ENCODE data around the gene NEDD1. TPM values are rescaled to one million over a fixed set of nuclear protein-coding genes. Genes with fewer than 3 reads are reported as not detected.

NEDD1 gene
- total RNA-seq, 1 experiment from 2014 or later: 30.3 TPM

DNA sequence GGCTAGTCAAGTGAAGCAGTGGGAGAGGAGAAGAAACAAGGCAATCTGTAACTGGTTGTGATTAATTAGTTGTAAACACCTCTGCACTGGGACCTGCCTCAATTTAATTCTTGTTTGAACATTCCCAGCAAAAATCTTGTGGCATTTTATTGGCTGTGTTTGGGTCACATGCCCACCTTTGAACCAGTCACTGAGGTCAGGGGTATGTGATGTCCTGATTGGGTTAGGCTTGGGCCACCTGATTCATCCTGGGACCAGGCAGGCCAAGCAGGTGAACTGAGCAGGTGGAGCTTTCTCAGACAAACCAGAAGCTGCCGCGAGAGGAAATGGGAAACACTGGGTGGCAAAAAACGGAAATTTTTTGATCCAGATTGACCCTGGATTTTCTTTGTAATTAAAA lies 72.5 kb downstream of the NEDD1 start:
- Histone ChIP-seq H3K27ac (ENCODE audit: low read length) (no peak overlapping the region), H3K9me3 (ENCODE audit: control insufficient read depth, insufficient read depth, low read depth, low read length) (no peaks in the 10 kb centered on the region), H3K36me3 (ENCODE audit: control insufficient read depth, insufficient read depth, low read length) (no peaks in the 10 kb centered on the region), H3K4me3 (ENCODE audit: low read depth in 2 of 2, low read length in 2 of 2) (no peak overlapping the region), H3K4me1 (ENCODE audit: control insufficient read depth, insufficient read depth, low read length) (no peaks in the 10 kb centered on the region), H3K27me3 (ENCODE audit: control insufficient read depth, insufficient read depth, low read length) (no peaks in the 10 kb centered on the region)
- in situ Hi-C loops (cut with HindIII; ENCODE audit: low pct_unique_long_range_greater_than_20kb, low sequenced_read_pairs): no loop called here
- TF ChIP-seq SIN3A (IDR thresholded peaks at IDR 0.05; ENCODE audit: borderline replicate concordance, insufficient read depth, low read depth, low read length): no peak
- intact Hi-C loops (cut with micrococcal nuclease; ENCODE audit: unreplicated experiment): no loop called here
- no TSS peak for BruUV-seq (replicated peaks)
- no peak for DNase-seq (ENCODE audit: low read depth, low spot score)
- no peak for ATAC-seq
- ChIA-PET POLR2A (interaction anchor here (0.6 kb wide), 1 partner anchor 404 kb away, joined by 3 read pairs; no protein-coding TSS in a partner anchor), CTCF (no interaction called here)

DNA sequence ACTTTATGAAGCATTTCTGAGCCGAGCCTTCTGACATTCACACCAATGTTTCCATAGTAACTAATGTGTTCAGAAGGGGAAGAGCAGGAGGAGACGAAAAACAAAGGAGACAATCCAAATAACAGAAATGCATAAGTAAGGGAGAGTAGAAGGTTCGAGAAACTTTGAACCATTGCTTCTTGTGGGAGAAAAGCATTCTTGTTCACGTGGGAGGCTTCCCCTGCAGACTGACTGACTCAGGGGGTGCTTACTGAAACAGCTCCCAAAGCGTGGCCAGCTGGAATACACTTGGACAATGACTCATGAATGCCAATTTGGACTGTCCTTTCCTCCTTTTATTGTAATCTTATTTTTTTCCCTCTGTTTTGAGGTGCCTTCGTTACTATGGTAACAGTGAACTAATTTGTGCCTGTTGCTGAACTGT lies 73.9 kb downstream of the NEDD1 start:
- POLR2A ChIA-PET: interaction anchor here (0.7 kb wide), 1 partner anchor 1431 kb away, joined by 3 read pairs; no protein-coding TSS in a partner anchor
- H3K27me3 ChIP-seq (ENCODE audit: control insufficient read depth, insufficient read depth, low read length): peaks cover under 1% of the 10 kb centered on the region
- DNase-seq (ENCODE audit: low read depth, low spot score) (no peak), ATAC-seq (no peak)
- TF ChIP-seq, protein P1, sequence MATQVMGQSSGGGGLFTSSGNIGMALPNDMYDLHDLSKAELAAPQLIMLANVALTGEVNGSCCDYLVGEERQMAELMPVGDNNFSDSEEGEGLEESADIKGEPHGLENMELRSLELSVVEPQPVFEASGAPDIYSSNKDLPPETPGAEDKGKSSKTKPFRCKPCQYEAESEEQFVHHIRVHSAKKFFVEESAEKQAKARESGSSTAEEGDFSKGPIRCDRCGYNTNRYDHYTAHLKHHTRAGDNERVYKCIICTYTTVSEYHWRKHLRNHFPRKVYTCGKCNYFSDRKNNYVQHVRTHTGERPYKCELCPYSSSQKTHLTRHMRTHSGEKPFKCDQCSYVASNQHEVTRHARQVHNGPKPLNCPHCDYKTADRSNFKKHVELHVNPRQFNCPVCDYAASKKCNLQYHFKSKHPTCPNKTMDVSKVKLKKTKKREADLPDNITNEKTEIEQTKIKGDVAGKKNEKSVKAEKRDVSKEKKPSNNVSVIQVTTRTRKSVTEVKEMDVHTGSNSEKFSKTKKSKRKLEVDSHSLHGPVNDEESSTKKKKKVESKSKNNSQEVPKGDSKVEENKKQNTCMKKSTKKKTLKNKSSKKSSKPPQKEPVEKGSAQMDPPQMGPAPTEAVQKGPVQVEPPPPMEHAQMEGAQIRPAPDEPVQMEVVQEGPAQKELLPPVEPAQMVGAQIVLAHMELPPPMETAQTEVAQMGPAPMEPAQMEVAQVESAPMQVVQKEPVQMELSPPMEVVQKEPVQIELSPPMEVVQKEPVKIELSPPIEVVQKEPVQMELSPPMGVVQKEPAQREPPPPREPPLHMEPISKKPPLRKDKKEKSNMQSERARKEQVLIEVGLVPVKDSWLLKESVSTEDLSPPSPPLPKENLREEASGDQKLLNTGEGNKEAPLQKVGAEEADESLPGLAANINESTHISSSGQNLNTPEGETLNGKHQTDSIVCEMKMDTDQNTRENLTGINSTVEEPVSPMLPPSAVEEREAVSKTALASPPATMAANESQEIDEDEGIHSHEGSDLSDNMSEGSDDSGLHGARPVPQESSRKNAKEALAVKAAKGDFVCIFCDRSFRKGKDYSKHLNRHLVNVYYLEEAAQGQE (IDR thresholded peaks at IDR 0.05; ENCODE audit: insufficient read depth in 1 of 2, low read depth in 2 of 2, low read length in 1 of 2): no peak
- TF ChIP-seq, protein P2, sequence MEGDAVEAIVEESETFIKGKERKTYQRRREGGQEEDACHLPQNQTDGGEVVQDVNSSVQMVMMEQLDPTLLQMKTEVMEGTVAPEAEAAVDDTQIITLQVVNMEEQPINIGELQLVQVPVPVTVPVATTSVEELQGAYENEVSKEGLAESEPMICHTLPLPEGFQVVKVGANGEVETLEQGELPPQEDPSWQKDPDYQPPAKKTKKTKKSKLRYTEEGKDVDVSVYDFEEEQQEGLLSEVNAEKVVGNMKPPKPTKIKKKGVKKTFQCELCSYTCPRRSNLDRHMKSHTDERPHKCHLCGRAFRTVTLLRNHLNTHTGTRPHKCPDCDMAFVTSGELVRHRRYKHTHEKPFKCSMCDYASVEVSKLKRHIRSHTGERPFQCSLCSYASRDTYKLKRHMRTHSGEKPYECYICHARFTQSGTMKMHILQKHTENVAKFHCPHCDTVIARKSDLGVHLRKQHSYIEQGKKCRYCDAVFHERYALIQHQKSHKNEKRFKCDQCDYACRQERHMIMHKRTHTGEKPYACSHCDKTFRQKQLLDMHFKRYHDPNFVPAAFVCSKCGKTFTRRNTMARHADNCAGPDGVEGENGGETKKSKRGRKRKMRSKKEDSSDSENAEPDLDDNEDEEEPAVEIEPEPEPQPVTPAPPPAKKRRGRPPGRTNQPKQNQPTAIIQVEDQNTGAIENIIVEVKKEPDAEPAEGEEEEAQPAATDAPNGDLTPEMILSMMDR (IDR thresholded peaks at IDR 0.05): no peak
- no peak for TF ChIP-seq TCF7L2 (IDR thresholded peaks at IDR 0.05; ENCODE audit: low read depth, low read length)
- TF ChIP-seq SIN3A (IDR thresholded peaks at IDR 0.05; ENCODE audit: borderline replicate concordance, insufficient read depth, low read depth, low read length): no peak
- TF ChIP-seq POLR2AphosphoS5 (IDR thresholded peaks at IDR 0.05; ENCODE audit: low read depth, low read length): no peak
- no peaks in the 10 kb centered on the region for H3K36me3 ChIP-seq (ENCODE audit: control insufficient read depth, insufficient read depth, low read length)
- intact Hi-C loops (cut with micrococcal nuclease; ENCODE audit: unreplicated experiment): no loop called here
- BruUV-seq (replicated peaks): no TSS peak
- H3K27ac ChIP-seq (ENCODE audit: low read length): no peak overlapping the region
- no peak overlapping the region for H3K4me3 ChIP-seq (ENCODE audit: low read depth in 2 of 2, low read length in 2 of 2)
- peaks cover 3% of the 10 kb centered on the region; the same call in 1 of the 2 replicates for H3K4me1 ChIP-seq (ENCODE audit: control insufficient read depth, insufficient read depth, low read length)
- H3K9me3 ChIP-seq (ENCODE audit: control insufficient read depth, insufficient read depth, low read depth, low read length): no peaks in the 10 kb centered on the region
- CTCF ChIA-PET: no interaction called here
- in situ Hi-C loops (cut with HindIII; ENCODE audit: low pct_unique_long_range_greater_than_20kb, low sequenced_read_pairs): no loop called here

DNA sequence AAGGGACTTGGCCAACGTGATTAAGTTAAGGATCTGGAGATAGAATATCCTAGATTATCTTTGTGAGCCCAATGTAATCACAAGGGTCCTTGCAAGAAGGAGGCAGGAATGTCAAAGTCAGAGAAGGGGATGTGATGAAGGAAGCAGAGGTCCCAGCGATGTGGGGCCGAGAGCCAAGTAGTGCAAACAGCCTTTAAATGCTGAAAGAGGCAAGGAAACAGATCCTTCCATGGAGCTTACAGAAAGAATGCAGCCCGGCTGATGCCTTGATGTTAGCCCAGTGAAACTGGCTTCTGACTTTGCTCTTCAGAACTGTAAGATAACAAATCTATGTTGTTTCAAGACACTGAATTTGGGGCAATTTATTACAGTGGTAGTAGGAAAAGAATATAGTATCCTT lies 74.9 kb downstream of the NEDD1 start:
- Histone ChIP-seq H3K4me3 (ENCODE audit: low read depth in 2 of 2, low read length in 2 of 2) (no peak overlapping the region), H3K36me3 (ENCODE audit: control insufficient read depth, insufficient read depth, low read length) (no peaks in the 10 kb centered on the region), H3K9me3 (ENCODE audit: control insufficient read depth, insufficient read depth, low read depth, low read length) (no peaks in the 10 kb centered on the region), H3K4me1 (ENCODE audit: control insufficient read depth, insufficient read depth, low read length) (peaks cover 6% of the 10 kb centered on the region; the same call in 1 of the 2 replicates), H3K27ac (ENCODE audit: low read length) (no peak overlapping the region), H3K27me3 (ENCODE audit: control insufficient read depth, insufficient read depth, low read length) (peaks cover 10% of the 10 kb centered on the region)
- TF ChIP-seq, protein P1 (IDR thresholded peaks at IDR 0.05; ENCODE audit: insufficient read depth in 1 of 2, low read depth in 2 of 2, low read length in 1 of 2): no peak
- TF ChIP-seq POLR2AphosphoS5 (IDR thresholded peaks at IDR 0.05; ENCODE audit: low read depth, low read length) (no peak), TCF7L2 (IDR thresholded peaks at IDR 0.05; ENCODE audit: low read depth, low read length) (no peak), SIN3A (IDR thresholded peaks at IDR 0.05; ENCODE audit: borderline replicate concordance, insufficient read depth, low read depth, low read length) (no peak)
- TF ChIP-seq, protein P2 (IDR thresholded peaks at IDR 0.05): no peak
- ATAC-seq (no peak), DNase-seq (ENCODE audit: low read depth, low spot score) (no peak)
- intact Hi-C loops (cut with micrococcal nuclease; ENCODE audit: unreplicated experiment) (no loop called here), in situ Hi-C loops (cut with HindIII; ENCODE audit: low pct_unique_long_range_greater_than_20kb, low sequenced_read_pairs) (no loop called here)
- ChIA-PET POLR2A (no interaction called here), CTCF (no interaction called here)
- no TSS peak for BruUV-seq (replicated peaks)
